ENCODE measurements around the gene PCDH9. TPM values are rescaled to one million over a fixed set of nuclear protein-coding genes. Genes with fewer than 3 reads are reported as not detected.

PCDH9 gene
- total RNA-seq, 1 experiment from 2014 or later: 4.2 TPM

GRCh38 chr13:67183151-67183550, 47.0 kb downstream of the PCDH9 start:
- TF ChIP-seq SIN3A (IDR thresholded peaks at IDR 0.05; ENCODE audit: borderline replicate concordance, insufficient read depth, low read depth, low read length): no peak
- TF ChIP-seq, protein P1, sequence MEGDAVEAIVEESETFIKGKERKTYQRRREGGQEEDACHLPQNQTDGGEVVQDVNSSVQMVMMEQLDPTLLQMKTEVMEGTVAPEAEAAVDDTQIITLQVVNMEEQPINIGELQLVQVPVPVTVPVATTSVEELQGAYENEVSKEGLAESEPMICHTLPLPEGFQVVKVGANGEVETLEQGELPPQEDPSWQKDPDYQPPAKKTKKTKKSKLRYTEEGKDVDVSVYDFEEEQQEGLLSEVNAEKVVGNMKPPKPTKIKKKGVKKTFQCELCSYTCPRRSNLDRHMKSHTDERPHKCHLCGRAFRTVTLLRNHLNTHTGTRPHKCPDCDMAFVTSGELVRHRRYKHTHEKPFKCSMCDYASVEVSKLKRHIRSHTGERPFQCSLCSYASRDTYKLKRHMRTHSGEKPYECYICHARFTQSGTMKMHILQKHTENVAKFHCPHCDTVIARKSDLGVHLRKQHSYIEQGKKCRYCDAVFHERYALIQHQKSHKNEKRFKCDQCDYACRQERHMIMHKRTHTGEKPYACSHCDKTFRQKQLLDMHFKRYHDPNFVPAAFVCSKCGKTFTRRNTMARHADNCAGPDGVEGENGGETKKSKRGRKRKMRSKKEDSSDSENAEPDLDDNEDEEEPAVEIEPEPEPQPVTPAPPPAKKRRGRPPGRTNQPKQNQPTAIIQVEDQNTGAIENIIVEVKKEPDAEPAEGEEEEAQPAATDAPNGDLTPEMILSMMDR (IDR thresholded peaks at IDR 0.05): no peak
- TF ChIP-seq TCF7L2 (IDR thresholded peaks at IDR 0.05; ENCODE audit: low read depth, low read length): no peak
- no peak for TF ChIP-seq REST (IDR thresholded peaks at IDR 0.05; ENCODE audit: insufficient read depth in 1 of 2, low read depth in 2 of 2, low read length in 1 of 2)
- no peak for TF ChIP-seq POLR2AphosphoS5 (IDR thresholded peaks at IDR 0.05; ENCODE audit: low read depth, low read length)
- ChIA-PET POLR2A (no interaction called here), CTCF (no interaction called here)
- intact Hi-C loops (cut with micrococcal nuclease; ENCODE audit: unreplicated experiment): no loop called here
- BruUV-seq (replicated peaks): no TSS peak
- DNase-seq (ENCODE audit: low read depth, low spot score) (no peak), ATAC-seq (no peak)
- no peak overlapping the region for H3K4me3 ChIP-seq (ENCODE audit: low read depth in 2 of 2, low read length in 2 of 2)
- H3K9me3 ChIP-seq (ENCODE audit: control insufficient read depth, insufficient read depth, low read depth, low read length): no peaks in the 10 kb centered on the region
- no peaks in the 10 kb centered on the region for H3K27me3 ChIP-seq (ENCODE audit: control insufficient read depth, insufficient read depth, low read length)
- H3K27ac ChIP-seq (ENCODE audit: low read length): no peak overlapping the region
- no peaks in the 10 kb centered on the region for H3K36me3 ChIP-seq (ENCODE audit: control insufficient read depth, insufficient read depth, low read length)
- H3K4me1 ChIP-seq (ENCODE audit: control insufficient read depth, insufficient read depth, low read length): no peaks in the 10 kb centered on the region
- in situ Hi-C loops (cut with HindIII; ENCODE audit: low pct_unique_long_range_greater_than_20kb, low sequenced_read_pairs): no loop called here

DNA sequence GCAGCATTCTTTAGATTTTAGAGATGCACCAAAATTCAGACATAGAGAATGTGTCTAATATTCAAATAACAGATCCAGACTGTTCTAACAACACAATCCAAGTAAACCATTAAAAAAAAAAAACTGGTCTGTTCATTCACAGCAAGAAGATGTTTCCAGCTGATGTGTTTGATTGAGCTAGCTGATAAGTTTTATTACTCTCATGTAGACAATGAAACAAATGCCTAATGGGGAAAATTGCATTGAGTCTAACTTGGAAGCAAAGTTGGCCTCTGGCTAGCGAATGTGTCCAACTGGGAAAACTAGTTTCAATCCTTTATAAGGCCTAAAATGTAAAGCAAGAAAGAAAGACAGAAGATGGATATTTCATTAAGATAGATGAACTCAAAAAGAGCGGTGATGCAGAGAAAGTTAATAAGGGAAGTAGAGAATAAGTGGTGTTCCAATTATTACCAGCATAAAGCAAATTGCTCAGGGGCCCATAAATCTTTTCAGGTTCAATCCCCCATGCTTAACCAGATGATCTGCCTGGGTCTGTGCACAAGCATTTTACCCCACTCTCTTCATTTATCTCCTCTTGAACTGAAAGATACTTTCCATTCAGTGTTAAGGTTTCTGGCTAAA, 54.2 kb downstream of the PCDH9 start:
- H3K27ac ChIP-seq (ENCODE audit: low read length): no peak overlapping the region
- no TSS peak for BruUV-seq (replicated peaks)
- no peaks in the 10 kb centered on the region for H3K36me3 ChIP-seq (ENCODE audit: control insufficient read depth, insufficient read depth, low read length)
- DNase-seq (ENCODE audit: low read depth, low spot score) (no peak), ATAC-seq (no peak)
- H3K9me3 ChIP-seq (ENCODE audit: control insufficient read depth, insufficient read depth, low read depth, low read length): no peaks in the 10 kb centered on the region
- no peak overlapping the region for H3K4me3 ChIP-seq (ENCODE audit: low read depth in 2 of 2, low read length in 2 of 2)
- no peaks in the 10 kb centered on the region for H3K4me1 ChIP-seq (ENCODE audit: control insufficient read depth, insufficient read depth, low read length)
- intact Hi-C loops (cut with micrococcal nuclease; ENCODE audit: unreplicated experiment) (no loop called here), in situ Hi-C loops (cut with HindIII; ENCODE audit: low pct_unique_long_range_greater_than_20kb, low sequenced_read_pairs) (no loop called here)
- ChIA-PET CTCF (no interaction called here), POLR2A (no interaction called here)
- H3K27me3 ChIP-seq (ENCODE audit: control insufficient read depth, insufficient read depth, low read length): no peaks in the 10 kb centered on the region
- TF ChIP-seq SIN3A (IDR thresholded peaks at IDR 0.05; ENCODE audit: borderline replicate concordance, insufficient read depth, low read depth, low read length) (no peak), REST (IDR thresholded peaks at IDR 0.05; ENCODE audit: insufficient read depth in 1 of 2, low read depth in 2 of 2, low read length in 1 of 2) (no peak), POLR2AphosphoS5 (IDR thresholded peaks at IDR 0.05; ENCODE audit: low read depth, low read length) (no peak), TCF7L2 (IDR thresholded peaks at IDR 0.05; ENCODE audit: low read depth, low read length) (no peak)
- TF ChIP-seq, protein P1 (IDR thresholded peaks at IDR 0.05): no peak
